Type B pancreatic cell (in vitro differentiated cells): ENCODE measurements around the gene SH3RF2. TPM values are rescaled to one million over a fixed set of nuclear protein-coding genes. Genes with fewer than 3 reads are reported as not detected.

Experiments
- DNase-seq: peaks from one replicate; pipeline ENCODE4 v3.0.0; 2021; ENCODE audit warnings: mixed read lengths; ENCODE audit not compliant: unreplicated experiment; ENCODE audit errors: extremely low spot score
- H3K27ac Mint-ChIP-seq: 2 replicates; pipeline ENCODE4 v1.8.0; 2021; ENCODE audit warnings: mild to moderate bottlenecking, mixed read lengths
- H3K27me3 Mint-ChIP-seq: 2 replicates; pipeline ENCODE4 v1.8.0; 2021; ENCODE audit warnings: mixed read lengths
- H3K36me3 Mint-ChIP-seq: 2 replicates; pipeline ENCODE4 v1.8.0; 2021; ENCODE audit warnings: mixed read lengths
- H3K4me1 Mint-ChIP-seq: one replicate; pipeline ENCODE4 v1.8.0; 2021; ENCODE audit warnings: mixed read lengths; ENCODE audit not compliant: unreplicated experiment
- H3K4me3 Mint-ChIP-seq: 2 replicates; pipeline ENCODE4 v1.8.0; 2021; ENCODE audit warnings: mild to moderate bottlenecking, mixed read lengths
- H3K9me3 Mint-ChIP-seq: 2 replicates; pipeline ENCODE4 v1.8.0; 2021; ENCODE audit warnings: mixed read lengths
- total RNA-seq: library from RNA; stranded (reverse); gene quantifications from 2 replicates; pipeline ENCODE4 v1.2.1, GENCODE V29; 2021; ENCODE audit warnings: low replicate concordance
- TF ChIP-seq, protein P1 (sequence below): fragments of 200-600 bp; sonication (generic); conservative IDR thresholded peaks from 2 replicates; pipeline ENCODE4 v1.5.0; 2021; ENCODE audit warnings: antibody characterized with exemption, mild to moderate bottlenecking

The SH3RF2 gene
- total RNA-seq, 1 donor from 2014 or later = 11.2 TPM

DNA sequence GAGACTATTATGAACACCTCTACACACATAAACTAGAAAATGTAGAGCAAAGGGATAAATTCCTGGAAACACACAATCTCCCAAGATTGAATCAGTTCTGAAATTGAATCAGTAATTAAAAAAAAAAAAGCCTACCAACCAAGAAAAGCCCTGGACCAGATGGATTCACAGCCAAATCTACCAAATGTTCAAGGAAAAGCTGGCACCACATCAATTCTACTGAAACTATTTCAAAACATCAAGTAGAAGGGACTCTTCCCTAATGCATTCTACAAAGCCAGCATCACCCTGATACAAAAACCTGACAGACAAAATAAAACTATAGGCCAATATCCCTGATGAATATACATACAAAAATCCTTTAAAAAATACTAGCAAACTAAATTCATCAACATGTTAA is 38.2 kb upstream of the SH3RF2 start:
- H3K9me3 Mint-ChIP-seq = peaks cover 8% of the 10 kb centered on the region
- TF ChIP-seq, protein P1, sequence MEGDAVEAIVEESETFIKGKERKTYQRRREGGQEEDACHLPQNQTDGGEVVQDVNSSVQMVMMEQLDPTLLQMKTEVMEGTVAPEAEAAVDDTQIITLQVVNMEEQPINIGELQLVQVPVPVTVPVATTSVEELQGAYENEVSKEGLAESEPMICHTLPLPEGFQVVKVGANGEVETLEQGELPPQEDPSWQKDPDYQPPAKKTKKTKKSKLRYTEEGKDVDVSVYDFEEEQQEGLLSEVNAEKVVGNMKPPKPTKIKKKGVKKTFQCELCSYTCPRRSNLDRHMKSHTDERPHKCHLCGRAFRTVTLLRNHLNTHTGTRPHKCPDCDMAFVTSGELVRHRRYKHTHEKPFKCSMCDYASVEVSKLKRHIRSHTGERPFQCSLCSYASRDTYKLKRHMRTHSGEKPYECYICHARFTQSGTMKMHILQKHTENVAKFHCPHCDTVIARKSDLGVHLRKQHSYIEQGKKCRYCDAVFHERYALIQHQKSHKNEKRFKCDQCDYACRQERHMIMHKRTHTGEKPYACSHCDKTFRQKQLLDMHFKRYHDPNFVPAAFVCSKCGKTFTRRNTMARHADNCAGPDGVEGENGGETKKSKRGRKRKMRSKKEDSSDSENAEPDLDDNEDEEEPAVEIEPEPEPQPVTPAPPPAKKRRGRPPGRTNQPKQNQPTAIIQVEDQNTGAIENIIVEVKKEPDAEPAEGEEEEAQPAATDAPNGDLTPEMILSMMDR = no peak
- no peak overlapping the region for H3K4me3 Mint-ChIP-seq
- H3K27me3 Mint-ChIP-seq = peaks cover 3% of the 10 kb centered on the region
- no peaks in the 10 kb centered on the region for H3K36me3 Mint-ChIP-seq
- H3K4me1 Mint-ChIP-seq = no peaks in the 10 kb centered on the region
- no peak for DNase-seq
- no peak overlapping the region for H3K27ac Mint-ChIP-seq

DNA sequence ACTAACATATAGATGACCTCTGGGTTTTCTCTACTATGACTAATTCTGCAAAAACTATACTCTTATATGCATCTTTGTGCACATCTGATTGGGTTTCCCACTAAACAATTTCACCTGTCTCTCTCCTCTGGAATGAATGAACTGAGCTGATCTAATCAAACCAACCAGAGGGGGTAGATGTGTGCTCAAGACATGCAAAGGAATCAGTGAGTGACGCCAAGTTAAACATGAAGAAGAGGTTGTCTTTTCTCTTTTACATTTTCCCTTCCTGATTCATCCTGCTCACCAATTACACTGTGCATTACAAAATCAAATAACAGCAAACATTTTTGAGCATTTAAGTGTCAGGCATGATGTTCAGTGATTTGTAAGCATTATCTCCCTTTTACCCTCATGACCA is 34.0 kb upstream of the SH3RF2 start:
- Mint-ChIP-seq H3K4me3 (no peak overlapping the region), H3K27ac (no peak overlapping the region), H3K9me3 (peaks cover 8% of the 10 kb centered on the region), H3K27me3 (peaks cover 6% of the 10 kb centered on the region), H3K4me1 (no peaks in the 10 kb centered on the region), H3K36me3 (no peaks in the 10 kb centered on the region)
- DNase-seq = no peak
- TF ChIP-seq, protein P1 = no peak

DNA sequence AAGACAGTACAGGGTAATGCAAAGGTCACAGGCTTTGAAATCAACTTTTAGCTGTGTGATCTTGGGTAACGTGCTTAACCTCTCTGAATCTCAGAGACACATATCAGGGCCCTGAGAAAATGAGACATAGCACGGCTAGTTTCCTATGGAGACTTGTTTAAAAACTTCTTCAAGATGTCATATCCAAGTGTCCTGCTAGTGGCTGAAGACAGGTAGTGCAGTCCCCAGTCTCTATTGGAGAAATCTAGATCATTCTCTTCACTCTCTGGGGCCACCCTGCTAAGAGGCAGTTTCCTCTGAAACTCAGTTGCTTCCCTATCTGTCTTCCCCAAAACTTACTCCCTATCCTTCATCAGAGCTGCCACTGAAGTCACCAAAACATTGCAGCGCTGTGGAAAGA is 33.3 kb upstream of the SH3RF2 start:
- H3K9me3 Mint-ChIP-seq = peaks cover 8% of the 10 kb centered on the region

DNA sequence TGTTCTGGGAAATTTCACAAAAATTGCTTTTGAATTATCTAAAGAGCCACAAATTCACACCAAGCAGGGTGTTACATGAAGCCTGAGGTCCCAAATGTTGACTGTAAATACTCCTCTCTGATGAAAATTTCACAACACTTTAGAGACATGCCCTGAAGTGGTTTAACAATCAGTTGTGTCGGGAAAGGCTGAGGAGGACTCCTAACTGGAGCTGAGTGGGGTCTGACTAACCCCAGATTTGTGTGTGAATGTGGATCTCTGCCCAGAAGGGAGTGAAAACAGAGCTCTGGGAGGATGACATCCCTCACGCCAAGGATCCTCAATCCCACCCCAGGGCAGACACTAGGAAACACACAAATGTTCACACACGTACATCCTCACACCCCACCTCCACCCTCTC is 32.5 kb upstream of the SH3RF2 start:
- peaks cover 8% of the 10 kb centered on the region for H3K9me3 Mint-ChIP-seq
- no peaks in the 10 kb centered on the region for H3K36me3 Mint-ChIP-seq
- TF ChIP-seq, protein P1 = no peak
- no peak for DNase-seq
- no peaks in the 10 kb centered on the region for H3K4me1 Mint-ChIP-seq
- no peak overlapping the region for H3K4me3 Mint-ChIP-seq
- H3K27ac Mint-ChIP-seq = no peak overlapping the region
- peaks cover 6% of the 10 kb centered on the region for H3K27me3 Mint-ChIP-seq

More for the DNA sequence above, 33.3 kb upstream of the SH3RF2 start:
- H3K4me3 Mint-ChIP-seq = no peak overlapping the region
- H3K4me1 Mint-ChIP-seq = no peaks in the 10 kb centered on the region
- DNase-seq = no peak
- H3K27ac Mint-ChIP-seq = no peak overlapping the region
- H3K36me3 Mint-ChIP-seq = no peaks in the 10 kb centered on the region
- H3K27me3 Mint-ChIP-seq = peaks cover 6% of the 10 kb centered on the region
- TF ChIP-seq, protein P1 = peak; percentile 57

DNA sequence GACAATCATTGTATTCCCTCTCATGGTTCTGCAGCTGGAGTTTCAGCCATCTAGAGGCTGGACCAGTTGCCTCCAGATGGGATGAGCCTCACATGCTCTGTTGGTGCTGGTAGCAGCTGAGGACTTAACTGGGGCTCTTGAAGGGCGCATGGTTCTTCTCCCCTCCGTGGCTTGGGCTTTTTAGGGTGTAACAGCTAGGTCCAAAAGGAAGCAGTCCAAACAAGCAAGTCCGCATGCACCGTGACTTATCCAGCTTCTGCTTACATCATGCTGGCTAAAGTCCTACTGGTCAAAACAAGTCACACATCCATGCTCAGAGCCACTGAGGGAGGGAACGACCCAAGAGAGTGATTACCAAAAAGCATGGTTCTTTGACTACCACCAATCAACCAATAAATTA is 31.6 kb upstream of the SH3RF2 start:
- Mint-ChIP-seq H3K4me1 (no peaks in the 10 kb centered on the region), H3K9me3 (peaks cover 7% of the 10 kb centered on the region), H3K4me3 (no peak overlapping the region), H3K27me3 (peaks cover 6% of the 10 kb centered on the region), H3K27ac (no peak overlapping the region), H3K36me3 (no peaks in the 10 kb centered on the region)
- DNase-seq = no peak
- TF ChIP-seq, protein P1 = no peak

DNA sequence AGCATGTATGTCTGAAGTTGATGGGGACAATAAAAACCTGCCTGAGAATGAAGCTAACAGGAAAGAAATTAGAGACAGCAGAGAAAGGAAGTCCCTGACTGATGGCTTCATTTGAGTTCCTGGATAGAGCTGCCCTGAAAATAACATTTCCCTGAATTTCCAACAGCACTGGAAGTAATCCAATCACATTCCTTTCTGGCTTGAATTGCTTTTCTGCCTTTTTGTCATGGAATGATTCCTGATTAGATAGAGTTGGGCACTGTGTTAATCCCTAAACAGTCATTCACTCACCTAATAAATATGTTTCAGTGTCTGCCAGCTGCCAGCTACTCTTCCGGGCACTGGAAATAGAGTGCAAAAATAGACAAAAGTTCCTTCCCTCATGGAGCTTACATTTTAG is 30.0 kb upstream of the SH3RF2 start:
- Mint-ChIP-seq H3K9me3 (no peaks in the 10 kb centered on the region), H3K27me3 (peaks cover 6% of the 10 kb centered on the region), H3K36me3 (no peaks in the 10 kb centered on the region), H3K27ac (no peak overlapping the region), H3K4me1 (no peaks in the 10 kb centered on the region), H3K4me3 (no peak overlapping the region)
- TF ChIP-seq, protein P1 = no peak
- no peak for DNase-seq
